H1 (cell line): ENCODE results near the gene FAAP100. TPM values are rescaled to one million over a fixed set of nuclear protein-coding genes. Genes with fewer than 3 reads are reported as not detected.

Experiments used
- ATF3 ChIP-seq: IDR thresholded peaks from 2 replicates; pipeline ENCODE4 v1.6.1; 2011; ENCODE audit warnings: low read depth, mild to moderate bottlenecking, low read length; ENCODE audit not compliant: insufficient read depth
- polyA plus RNA-seq, 7 experiments: library from polyadenylated mRNA; depleted of rRNA in 3 of 7; stranded (reverse) in 5 of 7; unstranded in 2 of 7; fragments of >200 nt in 5 of 7; fragments of 200-250 nt in 2 of 7; gene quantifications; 1 replicate in 5 of 7; 2 replicates in 1 of 7; 4 replicates in 1 of 7; pipeline versions ENCODE4 v1.2.1 to v1.2.3, GENCODE V29; 2011 to 2013; ENCODE audit warnings: missing spikeins in 2 of 7, mixed read lengths in 2 of 7
- total RNA-seq: library from RNA; stranded (reverse); fragmentation: NEBNext Ultra II Directional; extraction: Animal tissue kit (Norgen Biotek cat#: 25700); gene quantifications from 2 replicates; pipeline ENCODE4 v1.2.1, GENCODE V29; 2021

The FAAP100 gene
- total and polyA plus RNA-seq, 2 of the 8 experiments (the other 6 are each of a cell fraction or from before 2014, with no cell fraction given): 23.2 to 41.8 TPM

GRCh38 chr17:81601525-81602120, 49.5 kb upstream of the FAAP100 start (continued):
- no peak for TF ChIP-seq ATF3
